Testis (tissue), 3 donors: ENCODE results near the gene GLRX5. TPM values are rescaled to one million over a fixed set of nuclear protein-coding genes. Genes with fewer than 3 reads are reported as not detected.
A peak's percentile ranks its signal among the peaks of the same experiment; 100 is the strongest.

ENCODE experiments used
- DNase-seq: peaks from one replicate; pipeline ENCODE4 v3.0.0-alpha.2; 2019
- H3K27ac ChIP-seq, 2 donors: fragments of 200-600 bp; sonication (generic); one replicate each; pipeline ENCODE4 v1.5.1; 2019
- H3K27me3 ChIP-seq: fragments of 200-600 bp; sonication (generic); one replicate; pipeline ENCODE4 v1.5.1; 2019
- H3K36me3 ChIP-seq: fragments of 200-600 bp; sonication (generic); one replicate; pipeline ENCODE4 v1.5.1; 2017; ENCODE audit warnings: low read depth; ENCODE audit errors: missing control alignments
- H3K4me1 ChIP-seq: fragments of 200-600 bp; sonication (generic); one replicate; pipeline ENCODE4 v1.5.1; 2019
- H3K4me3 ChIP-seq, 2 donors: fragments of 200-600 bp; sonication (generic); one replicate each; pipeline ENCODE4 v1.5.1; 2017 to 2019
- H3K9me3 ChIP-seq: fragments of 200-600 bp; sonication (generic); one replicate; pipeline ENCODE4 v1.5.1; 2017
- POLR2A ChIP-seq: fragments of 450-650 bp; IDR thresholded peaks from one replicate; pipeline ENCODE4 v1.6.1; 2017; ENCODE audit warnings: antibody characterized with exemption, mild to moderate bottlenecking, moderate library complexity
- WGBS, 2 donors: methylation state at CpG; one replicate each; pipeline ENCODE4 v1.1.5; 2018; 5-methylcytosine and 5-hydroxymethylcytosine counted together
- intact Hi-C: fragments of 100-400 bp; cut with DNase I; formaldehyde crosslinking; loops from one replicate; pipeline ENCODE4 v1.15.1; 2023; ENCODE audit warnings: low total_unique reads
- polyA plus RNA-seq: library from polyadenylated mRNA; stranded (reverse); fragments of 350-450 nt; fragmentation: Illumina TruSeq; extraction: RNeasy Lipid Tissue Mini Kit (QIAGEN cat#74804); gene quantifications from one replicate; pipeline ENCODE4 v1.2.3, GENCODE V29; 2014; ENCODE audit warnings: low read depth, low replicate concordance; ENCODE audit not compliant: insufficient read depth
- total RNA-seq, 2 donors: library from RNA; depleted of rRNA; stranded (reverse); fragments of >200 nt; gene quantifications; one replicate each; pipeline ENCODE4 v1.2.3, GENCODE V29; 2016
- TF ChIP-seq, protein P1 (sequence below), 3 experiments: fragments of 450-650 bp in 2 of 3; fragments of 200-600 bp in 1 of 3; sonication (generic) in 1 of 3; IDR thresholded peaks; one replicate each; pipeline ENCODE4 v1.5.1; 2016 to 2019; ENCODE audit warnings: antibody characterized with exemption in 3 of 3, mild to moderate bottlenecking in 2 of 3, moderate library complexity in 1 of 3

Gene GLRX5
- total and polyA plus RNA-seq, 3 donors from 2014 or later = 83.9 to 101 (median 95.0) TPM

- Histone ChIP-seq H3K9me3 (no peaks in the 10 kb centered on the region), H3K4me3 (no peak overlapping the region), H3K27me3 (no peaks in the 10 kb centered on the region), H3K36me3 (no peaks in the 10 kb centered on the region), H3K4me1 (peaks cover 63% of the 10 kb centered on the region), H3K27ac (peak overlapping the region in 1 of 2 donors; percentile 1)
- no peak for TF ChIP-seq POLR2A
- TF ChIP-seq, protein P1, sequence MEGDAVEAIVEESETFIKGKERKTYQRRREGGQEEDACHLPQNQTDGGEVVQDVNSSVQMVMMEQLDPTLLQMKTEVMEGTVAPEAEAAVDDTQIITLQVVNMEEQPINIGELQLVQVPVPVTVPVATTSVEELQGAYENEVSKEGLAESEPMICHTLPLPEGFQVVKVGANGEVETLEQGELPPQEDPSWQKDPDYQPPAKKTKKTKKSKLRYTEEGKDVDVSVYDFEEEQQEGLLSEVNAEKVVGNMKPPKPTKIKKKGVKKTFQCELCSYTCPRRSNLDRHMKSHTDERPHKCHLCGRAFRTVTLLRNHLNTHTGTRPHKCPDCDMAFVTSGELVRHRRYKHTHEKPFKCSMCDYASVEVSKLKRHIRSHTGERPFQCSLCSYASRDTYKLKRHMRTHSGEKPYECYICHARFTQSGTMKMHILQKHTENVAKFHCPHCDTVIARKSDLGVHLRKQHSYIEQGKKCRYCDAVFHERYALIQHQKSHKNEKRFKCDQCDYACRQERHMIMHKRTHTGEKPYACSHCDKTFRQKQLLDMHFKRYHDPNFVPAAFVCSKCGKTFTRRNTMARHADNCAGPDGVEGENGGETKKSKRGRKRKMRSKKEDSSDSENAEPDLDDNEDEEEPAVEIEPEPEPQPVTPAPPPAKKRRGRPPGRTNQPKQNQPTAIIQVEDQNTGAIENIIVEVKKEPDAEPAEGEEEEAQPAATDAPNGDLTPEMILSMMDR (IDR thresholded peaks at IDR 0.05) = no peak
- WGBS, 2 donors = 53 to 55% methylated on average over 6 of the region's 6 CpGs
- intact Hi-C loops = no loop called here
- DNase-seq = peak; percentile 55
These were observed 15.2 kb upstream of the GLRX5 start for GRCh38 chr14:95519699-95520098.

DNA sequence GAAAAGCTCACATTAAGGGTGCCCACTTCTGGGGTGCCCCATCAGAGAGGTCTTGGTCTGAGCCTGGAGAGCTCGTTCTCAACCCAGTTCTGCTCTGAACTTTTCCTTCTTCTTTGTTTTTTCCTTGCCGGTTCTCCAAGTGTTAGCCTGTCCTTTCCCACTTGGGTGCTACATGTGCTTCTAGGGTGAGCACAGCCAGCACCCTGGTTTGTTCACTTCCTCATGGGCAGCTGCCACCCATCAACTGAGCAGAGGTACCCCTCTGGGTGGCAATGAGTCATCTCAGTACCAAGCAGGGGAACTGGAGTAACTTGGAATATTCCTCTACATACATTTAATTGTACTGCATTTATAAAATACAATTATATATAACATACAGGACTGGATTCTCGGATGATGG is 14.5 kb upstream of the GLRX5 start:
- Histone ChIP-seq H3K36me3 (no peaks in the 10 kb centered on the region), H3K27ac (no peak overlapping the region), H3K27me3 (no peaks in the 10 kb centered on the region), H3K4me3 (no peak overlapping the region), H3K9me3 (no peaks in the 10 kb centered on the region), H3K4me1 (peaks cover 58% of the 10 kb centered on the region)
- DNase-seq = no peak
- TF ChIP-seq, protein P1 (IDR thresholded peaks at IDR 0.05) = no peak
- no peak for TF ChIP-seq POLR2A
- 74 to 84% methylated on average over 3 of the region's 3 CpGs for WGBS, 2 donors
- intact Hi-C loops = no loop called here

DNA sequence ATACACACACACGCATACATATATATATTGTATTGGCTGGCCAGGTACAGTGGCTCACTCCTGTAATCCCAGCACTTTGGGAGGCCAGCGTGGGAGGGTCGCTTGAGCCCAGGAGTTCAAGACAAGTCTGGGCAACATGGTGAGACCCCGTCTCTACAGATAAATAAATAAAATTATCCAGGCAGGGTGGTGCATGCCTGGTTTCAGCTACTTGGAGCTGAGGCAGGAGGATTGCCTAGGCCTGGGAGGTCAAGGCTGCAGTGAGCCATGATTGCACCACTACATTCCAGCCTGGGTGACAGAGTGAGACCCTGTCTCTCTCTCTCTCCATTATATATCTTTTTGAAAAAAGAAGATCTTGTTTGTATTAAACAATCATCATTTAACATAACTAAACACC is 13.8 kb upstream of the GLRX5 start:
- intact Hi-C loops = no loop called here
- Histone ChIP-seq H3K27ac (no peak overlapping the region), H3K27me3 (no peaks in the 10 kb centered on the region), H3K9me3 (no peaks in the 10 kb centered on the region), H3K4me1 (peaks cover 52% of the 10 kb centered on the region), H3K4me3 (no peak overlapping the region), H3K36me3 (no peaks in the 10 kb centered on the region)
- TF ChIP-seq, protein P1 (IDR thresholded peaks at IDR 0.05) = no peak
- TF ChIP-seq POLR2A = no peak
- WGBS, 2 donors = 90 to 91% methylated on average over 4 of the region's 4 CpGs
- no peak for DNase-seq

DNA sequence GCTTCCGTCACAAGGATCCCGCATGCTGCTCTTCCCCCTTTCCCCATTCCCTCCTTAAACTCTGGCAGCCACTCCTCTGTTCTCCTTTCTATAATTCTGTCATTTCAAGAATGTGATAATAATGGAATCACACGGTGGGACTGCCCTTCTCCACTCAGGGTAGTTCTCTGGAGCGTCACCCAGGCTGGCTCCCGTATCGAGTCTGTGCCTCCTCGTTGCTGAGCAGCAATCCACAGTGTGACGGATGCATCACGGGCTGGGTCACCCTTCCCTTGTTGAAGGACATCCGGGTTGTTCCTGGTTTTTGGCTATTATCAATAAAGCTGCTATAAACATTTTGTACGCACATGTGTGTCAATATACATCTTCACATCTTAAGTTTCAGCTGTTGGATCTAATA is 12.7 kb upstream of the GLRX5 start:
- no peaks in the 10 kb centered on the region for H3K9me3 ChIP-seq
- intact Hi-C loops = no loop called here
- no peaks in the 10 kb centered on the region for H3K36me3 ChIP-seq
- no peak overlapping the region for H3K4me3 ChIP-seq
- 79 to 90% methylated on average over 11 of the region's 11 CpGs for WGBS, 2 donors
- H3K27me3 ChIP-seq = no peaks in the 10 kb centered on the region
- no peak overlapping the region for H3K27ac ChIP-seq
- no peak for DNase-seq
- H3K4me1 ChIP-seq = peaks cover 51% of the 10 kb centered on the region
- TF ChIP-seq POLR2A = no peak
- TF ChIP-seq, protein P1 (IDR thresholded peaks at IDR 0.05) = no peak

GRCh38 chr14:95522556-95522955 is 12.3 kb upstream of the GLRX5 start:
- Histone ChIP-seq H3K9me3 (no peaks in the 10 kb centered on the region), H3K27me3 (no peaks in the 10 kb centered on the region), H3K27ac (no peak overlapping the region), H3K4me3 (no peak overlapping the region), H3K4me1 (peaks cover 49% of the 10 kb centered on the region), H3K36me3 (no peaks in the 10 kb centered on the region)
- no peak for DNase-seq
- WGBS, 2 donors = 83 to 86% methylated on average over 4 of the region's 4 CpGs
- TF ChIP-seq, protein P1 (IDR thresholded peaks at IDR 0.05) = no peak
- TF ChIP-seq POLR2A = no peak
- intact Hi-C loops = no loop called here
